Naive thymus-derived CD4-positive, alpha-beta T cell (primary cell): ENCODE data around the gene PCDHGA1. TPM values are rescaled to one million over a fixed set of nuclear protein-coding genes. Genes with fewer than 3 reads are reported as not detected.
A peak's percentile ranks its signal among the peaks of the same experiment; 100 is the strongest.

ENCODE experiments used
- ATAC-seq: fragments of 150-1000 bp; cut with Tn5 transposase; 2 replicates; pipeline ENCODE4 v1.10.0; 2021; ENCODE audit warnings: mild to moderate bottlenecking, moderate library complexity
- CTCF ChIA-PET: fragments of 350-600 bp; sonication (Branson Sonifier 250); formaldehyde crosslinking; loops from one replicate; lab custom pipeline; 2021; ENCODE audit warnings: antibody characterized with exemption; lab: Charles Lee
- POLR2A ChIA-PET: fragments of 350-600 bp; sonication (Branson Sonifier 250); formaldehyde crosslinking; loops from one replicate; lab custom pipeline; 2021; ENCODE audit warnings: antibody characterized with exemption, inconsistent platforms; lab: Charles Lee
- DNase-seq, 9 donors: peaks; one replicate each; pipeline versions ENCODE4 v3.0.0 to v3.0.0-alpha.2; 2020 to 2022; ENCODE audit warnings: mixed read lengths in 1 of 9
- H3K27ac ChIP-seq: one replicate; pipeline ENCODE4 v1.7.0; 2013; ENCODE audit warnings: mild to moderate bottlenecking, low read depth, low read length, moderate library complexity
- H3K27me3 ChIP-seq, 2 donors: one replicate each; pipeline ENCODE4 v1.7.0; 2013; ENCODE audit warnings: low read length in 2 of 2, mild to moderate bottlenecking in 2 of 2, moderate library complexity in 2 of 2; ENCODE audit not compliant: control insufficient read depth in 2 of 2, insufficient read depth in 2 of 2
- H3K36me3 ChIP-seq, 3 experiments: 1 replicate in 2 of 3; 2 replicates in 1 of 3; pipeline ENCODE4 v1.7.0; 2013; ENCODE audit warnings: low read length in 3 of 3, mild to moderate bottlenecking in 3 of 3, moderate library complexity in 1 of 3; ENCODE audit not compliant: insufficient read depth in 3 of 3, control insufficient read depth in 2 of 3
- H3K4me1 ChIP-seq, 2 donors: one replicate each; pipeline ENCODE4 v1.7.0; 2013; ENCODE audit warnings: low read length in 2 of 2, mild to moderate bottlenecking in 2 of 2, moderate library complexity in 1 of 2; ENCODE audit not compliant: control insufficient read depth in 2 of 2, insufficient read depth in 2 of 2
- H3K4me3 ChIP-seq: 2 replicates; pipeline ENCODE4 v1.7.0; 2013; ENCODE audit warnings: mild to moderate bottlenecking, low read length
- H3K9me3 ChIP-seq, 3 experiments: 1 replicate in 2 of 3; 2 replicates in 1 of 3; pipeline ENCODE4 v1.7.0; 2013; ENCODE audit warnings: low read length in 3 of 3; ENCODE audit not compliant: control insufficient read depth in 2 of 3
- H3K27ac Mint-ChIP-seq, 9 donors: one replicate each; pipeline ENCODE4 v1.8.0; 2020 to 2022; ENCODE audit warnings: mixed read lengths in 9 of 9, mild to moderate bottlenecking in 8 of 9, moderate library complexity in 5 of 9, inconsistent platforms in 2 of 9
- H3K27me3 Mint-ChIP-seq, 5 donors: one replicate each; pipeline ENCODE4 v1.8.0; 2021 to 2022; ENCODE audit warnings: mixed read lengths in 5 of 5, mild to moderate bottlenecking in 1 of 5
- H3K36me3 Mint-ChIP-seq, 5 donors: one replicate each; pipeline ENCODE4 v1.8.0; 2020 to 2022; ENCODE audit warnings: mixed read lengths in 5 of 5, mild to moderate bottlenecking in 3 of 5, inconsistent platforms in 1 of 5
- H3K4me1 Mint-ChIP-seq, 7 donors: one replicate each; pipeline ENCODE4 v1.8.0; 2020 to 2022; ENCODE audit warnings: mixed read lengths in 7 of 7, mild to moderate bottlenecking in 3 of 7, inconsistent platforms in 1 of 7
- H3K4me3 Mint-ChIP-seq, 10 donors: one replicate each; pipeline ENCODE4 v1.8.0; 2020 to 2022; ENCODE audit warnings: mild to moderate bottlenecking in 10 of 10, mixed read lengths in 10 of 10, moderate library complexity in 6 of 10, inconsistent platforms in 2 of 10
- H3K9me3 Mint-ChIP-seq, 11 donors: one replicate each; pipeline ENCODE4 v1.8.0; 2020 to 2022; ENCODE audit warnings: mixed read lengths in 11 of 11, mild to moderate bottlenecking in 4 of 11, inconsistent platforms in 1 of 11, moderate library complexity in 1 of 11
- intact Hi-C, 2 donors: fragments of 100-400 bp; cut with micrococcal nuclease; formaldehyde crosslinking; loops; one replicate each; pipeline ENCODE4 v1.15.1; 2023
- polyA plus RNA-seq, 2 donors: library from polyadenylated mRNA; unstranded; fragments of 300-500 nt; fragmentation: Illumina TruSeq; gene quantifications; one replicate each; pipeline ENCODE4 v1.2.3, GENCODE V29; 2021
- total RNA-seq, 6 experiments: library from RNA in 5 of 6; stranded (reverse) in 5 of 6; gene quantifications; 1 replicate in 5 of 6; 2 replicates in 1 of 6; pipeline ENCODE4 v1.2.3 and lab custom pipeline; 2021 to 2026

The PCDHGA1 gene
- total and polyA plus RNA-seq, 7 experiments from 2014 or later = 0.08 to 0.54 (median 0.17) TPM; not detected in 2

DNA sequence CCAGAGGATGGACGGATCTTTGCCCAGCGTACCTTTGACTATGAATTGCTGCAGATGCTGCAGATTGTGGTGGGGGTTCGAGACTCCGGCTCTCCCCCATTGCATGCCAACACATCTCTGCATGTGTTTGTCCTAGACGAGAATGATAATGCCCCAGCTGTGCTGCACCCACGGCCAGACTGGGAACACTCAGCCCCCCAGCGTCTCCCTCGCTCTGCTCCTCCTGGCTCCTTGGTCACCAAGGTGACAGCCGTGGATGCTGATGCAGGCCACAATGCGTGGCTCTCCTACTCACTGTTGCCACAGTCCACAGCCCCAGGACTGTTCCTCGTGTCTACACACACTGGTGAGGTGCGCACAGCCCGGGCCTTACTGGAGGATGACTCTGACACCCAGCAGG, 160.5 kb downstream of the PCDHGA1 start:
- Histone ChIP-seq H3K27ac (no peak overlapping the region), H3K27me3 (peaks cover 0 to 6% of the 10 kb centered on the region in 2 donors), H3K4me1 (no peaks in the 10 kb centered on the region), H3K4me3 (no peak overlapping the region), H3K36me3 (no peaks in the 10 kb centered on the region), H3K9me3 (no peaks in the 10 kb centered on the region)
- H3K9me3 Mint-ChIP-seq = peaks cover 0 to 11% (median 0%) of the 10 kb centered on the region in 11 donors
- intact Hi-C loops = no loop called here
- DNase-seq = no peak
- CTCF ChIA-PET = no interaction called here
- H3K36me3 Mint-ChIP-seq = peaks cover 0 to 14% (median 4%) of the 10 kb centered on the region in 5 donors
- peaks cover 62 to 88% (median 71%) of the 10 kb centered on the region in 5 donors for H3K27me3 Mint-ChIP-seq
- ATAC-seq = no peak
- H3K4me1 Mint-ChIP-seq = peaks cover 0 to 28% (median 15%) of the 10 kb centered on the region in 7 donors
- H3K27ac Mint-ChIP-seq = no peak overlapping the region
- POLR2A ChIA-PET = no interaction called here
- peak overlapping the region in 5 of 10 donors; percentile 3 to 45 (median 35) for H3K4me3 Mint-ChIP-seq

DNA sequence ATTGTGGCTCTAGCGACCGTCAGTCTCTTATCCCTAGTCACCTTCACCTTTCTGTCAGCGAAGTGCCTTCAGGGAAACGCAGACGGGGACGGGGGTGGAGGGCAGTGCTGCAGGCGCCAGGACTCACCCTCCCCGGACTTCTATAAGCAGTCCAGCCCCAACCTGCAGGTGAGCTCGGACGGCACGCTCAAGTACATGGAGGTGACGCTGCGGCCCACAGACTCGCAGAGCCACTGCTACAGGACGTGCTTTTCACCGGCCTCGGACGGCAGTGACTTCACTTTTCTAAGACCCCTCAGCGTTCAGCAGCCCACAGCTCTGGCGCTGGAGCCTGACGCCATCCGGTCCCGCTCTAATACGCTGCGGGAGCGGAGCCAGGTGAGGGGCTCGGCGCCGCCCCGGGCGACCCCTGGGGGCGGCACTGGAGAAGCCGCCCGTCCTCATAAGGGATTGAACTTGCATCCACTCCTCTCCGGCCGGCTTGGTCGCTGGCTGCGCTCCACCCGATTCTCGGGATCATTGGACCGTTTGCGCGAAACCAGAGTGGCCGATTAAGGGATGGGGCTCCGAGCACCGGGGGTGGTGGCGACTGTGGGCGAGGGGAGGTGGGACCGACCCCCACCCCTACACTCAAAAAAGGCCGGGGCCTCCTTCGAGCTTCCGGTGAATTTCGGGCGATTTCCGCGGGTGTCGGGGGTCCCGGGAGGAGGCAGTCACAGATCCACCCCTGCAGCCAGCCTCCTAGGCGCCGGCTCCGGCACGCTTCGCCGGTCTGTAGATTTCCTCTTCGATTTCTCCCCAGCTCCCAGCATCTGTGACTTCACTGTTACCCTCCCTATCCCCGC, 161.2 kb downstream of the PCDHGA1 start:
- Mint-ChIP-seq H3K36me3 (peaks cover 0 to 14% (median 4%) of the 10 kb centered on the region in 5 donors), H3K4me1 (peaks cover 1 to 25% (median 12%) of the 10 kb centered on the region in 7 donors), H3K27me3 (peaks cover 64 to 88% (median 69%) of the 10 kb centered on the region in 5 donors), H3K27ac (peak overlapping the region in 3 of 9 donors; percentile 16 to 66 (median 41)), H3K9me3 (peaks cover 0 to 7% (median 0%) of the 10 kb centered on the region in 11 donors), H3K4me3 (peak overlapping the region; percentile 54 to 81 (median 76))
- Histone ChIP-seq H3K4me1 (no peaks in the 10 kb centered on the region), H3K4me3 (peak overlapping the region; percentile 20), H3K36me3 (no peaks in the 10 kb centered on the region), H3K9me3 (no peaks in the 10 kb centered on the region), H3K27me3 (peaks cover 0 to 5% of the 10 kb centered on the region in 2 donors), H3K27ac (no peak overlapping the region)
- intact Hi-C loops = no loop called here
- ATAC-seq = no peak
- POLR2A ChIA-PET = no interaction called here
- no peak for DNase-seq
- CTCF ChIA-PET = no interaction called here

DNA sequence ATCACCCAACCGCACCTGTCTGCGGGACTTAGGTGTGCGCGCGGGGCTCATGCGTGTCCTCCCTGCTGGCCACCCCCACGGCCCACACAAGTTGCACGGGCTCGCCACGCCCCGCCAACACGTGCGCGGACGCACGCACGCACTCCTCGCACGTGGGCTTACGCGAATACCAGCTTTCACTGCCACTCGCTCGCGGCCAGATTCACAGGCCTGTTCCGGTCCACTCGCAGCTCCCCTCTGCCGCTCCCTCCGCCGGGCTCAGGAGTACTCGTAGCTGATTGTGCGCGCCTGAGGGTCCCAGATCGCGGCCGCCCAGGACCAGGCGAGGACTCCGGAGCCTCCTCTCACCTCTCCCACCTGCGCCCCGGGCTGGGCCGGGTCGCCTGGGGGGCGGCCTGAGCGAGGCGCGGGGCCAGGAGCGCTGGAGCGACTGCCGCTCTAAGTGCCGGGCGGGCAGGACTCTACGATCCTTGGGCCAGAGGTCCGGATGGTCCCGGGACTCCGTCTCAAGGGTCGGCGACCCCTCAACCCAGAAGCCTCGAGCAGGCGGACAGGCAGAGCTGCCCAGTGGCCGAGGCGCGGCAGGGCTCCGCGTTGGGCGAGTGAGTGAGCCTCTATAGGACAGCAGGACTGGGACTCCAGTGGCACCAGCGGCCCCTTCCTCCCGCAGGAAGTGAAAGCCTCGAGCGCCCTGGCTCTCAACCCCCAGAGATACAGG, 162.0 kb downstream of the PCDHGA1 start:
- H3K9me3 ChIP-seq = no peaks in the 10 kb centered on the region
- POLR2A ChIA-PET = no interaction called here
- peak overlapping the region in 3 of 9 donors; percentile 16 to 66 (median 41) for H3K27ac Mint-ChIP-seq
- H3K36me3 ChIP-seq = no peaks in the 10 kb centered on the region
- peaks cover 59 to 87% (median 63%) of the 10 kb centered on the region in 5 donors for H3K27me3 Mint-ChIP-seq
- peaks cover 0 to 10% (median 4%) of the 10 kb centered on the region in 5 donors for H3K36me3 Mint-ChIP-seq
- peak; percentile 55 for ATAC-seq
- peaks cover 1 to 24% (median 11%) of the 10 kb centered on the region in 7 donors for H3K4me1 Mint-ChIP-seq
- CTCF ChIA-PET = interaction anchor here (0.5 kb wide), 1 partner anchor 26 kb away, joined by 3 read pairs; no protein-coding TSS in a partner anchor
- no peak overlapping the region for H3K27ac ChIP-seq
- H3K4me1 ChIP-seq = no peaks in the 10 kb centered on the region
- peak overlapping the region; percentile 20 for H3K4me3 ChIP-seq
- intact Hi-C loops = no loop called here
- peaks cover 0 to 3% of the 10 kb centered on the region in 2 donors for H3K27me3 ChIP-seq
- H3K9me3 Mint-ChIP-seq = peaks cover 0 to 5% (median 0%) of the 10 kb centered on the region in 11 donors
- peak overlapping the region; percentile 29 to 81 (median 76) for H3K4me3 Mint-ChIP-seq
- no peak for DNase-seq

DNA sequence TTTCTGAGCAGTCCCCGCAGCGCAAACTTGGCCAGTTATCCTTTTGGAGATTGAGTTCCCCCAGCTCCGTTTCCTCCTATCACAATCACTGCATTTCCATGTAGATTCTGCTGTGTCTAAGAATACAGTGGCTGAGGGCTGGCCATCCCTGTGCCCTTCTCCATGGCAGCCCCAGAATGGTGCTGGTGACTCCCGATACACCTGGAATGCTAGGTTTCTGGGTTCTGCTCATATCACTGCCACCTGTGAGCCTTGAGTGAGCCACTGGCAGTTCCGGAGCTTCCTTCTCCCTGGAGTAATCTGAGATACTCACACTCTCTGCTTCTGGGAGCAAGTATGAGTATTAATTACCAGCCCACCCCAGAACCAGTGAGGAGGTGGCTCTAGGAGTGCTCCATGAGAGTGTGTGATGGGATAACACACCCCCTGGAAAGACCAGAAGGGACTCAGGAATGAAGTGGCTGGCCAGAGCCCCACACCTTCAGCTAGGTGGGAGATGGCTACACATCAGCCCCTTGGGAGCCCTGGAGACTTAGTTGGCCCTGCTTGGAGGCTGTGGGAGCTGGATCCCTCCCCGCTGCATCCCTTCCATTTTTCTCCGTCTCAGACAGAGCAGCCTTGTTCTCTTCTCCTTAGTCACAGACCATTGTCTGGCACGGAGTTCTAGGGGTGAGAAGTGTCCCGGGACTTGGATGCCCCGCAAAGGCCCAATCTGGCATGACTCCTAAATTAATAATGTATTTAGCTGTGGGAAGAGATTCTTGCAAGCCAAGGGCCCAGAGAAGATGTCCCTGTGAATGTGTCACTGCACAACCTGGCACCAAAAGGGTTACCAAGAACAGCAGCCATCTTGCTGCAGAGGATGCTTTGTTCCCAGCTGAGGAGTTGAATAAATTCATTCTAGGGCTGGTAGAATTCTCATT, 163.4 kb downstream of the PCDHGA1 start:
- H3K36me3 ChIP-seq = no peaks in the 10 kb centered on the region
- Mint-ChIP-seq H3K4me1 (peaks cover 1 to 24% (median 11%) of the 10 kb centered on the region in 7 donors), H3K9me3 (peaks cover 0 to 5% (median 0%) of the 10 kb centered on the region in 11 donors), H3K27me3 (peaks cover 56 to 83% (median 60%) of the 10 kb centered on the region in 5 donors), H3K36me3 (peaks cover 0 to 5% (median 4%) of the 10 kb centered on the region in 5 donors), H3K4me3 (peak overlapping the region in 4 of 10 donors; percentile 14 to 81 (median 64)), H3K27ac (no peak overlapping the region)
- POLR2A ChIA-PET = interaction anchor here (0.5 kb wide), 1 partner anchor 10 kb away, joined by 3 read pairs; no protein-coding TSS in a partner anchor
- intact Hi-C loops = no loop called here
- H3K4me1 ChIP-seq = no peaks in the 10 kb centered on the region
- no peak overlapping the region for H3K4me3 ChIP-seq
- no peaks in the 10 kb centered on the region for H3K9me3 ChIP-seq
- peaks cover 0 to 3% of the 10 kb centered on the region in 2 donors for H3K27me3 ChIP-seq
- DNase-seq = no peak
- CTCF ChIA-PET = no interaction called here
- ATAC-seq = no peak
- H3K27ac ChIP-seq = no peak overlapping the region

DNA sequence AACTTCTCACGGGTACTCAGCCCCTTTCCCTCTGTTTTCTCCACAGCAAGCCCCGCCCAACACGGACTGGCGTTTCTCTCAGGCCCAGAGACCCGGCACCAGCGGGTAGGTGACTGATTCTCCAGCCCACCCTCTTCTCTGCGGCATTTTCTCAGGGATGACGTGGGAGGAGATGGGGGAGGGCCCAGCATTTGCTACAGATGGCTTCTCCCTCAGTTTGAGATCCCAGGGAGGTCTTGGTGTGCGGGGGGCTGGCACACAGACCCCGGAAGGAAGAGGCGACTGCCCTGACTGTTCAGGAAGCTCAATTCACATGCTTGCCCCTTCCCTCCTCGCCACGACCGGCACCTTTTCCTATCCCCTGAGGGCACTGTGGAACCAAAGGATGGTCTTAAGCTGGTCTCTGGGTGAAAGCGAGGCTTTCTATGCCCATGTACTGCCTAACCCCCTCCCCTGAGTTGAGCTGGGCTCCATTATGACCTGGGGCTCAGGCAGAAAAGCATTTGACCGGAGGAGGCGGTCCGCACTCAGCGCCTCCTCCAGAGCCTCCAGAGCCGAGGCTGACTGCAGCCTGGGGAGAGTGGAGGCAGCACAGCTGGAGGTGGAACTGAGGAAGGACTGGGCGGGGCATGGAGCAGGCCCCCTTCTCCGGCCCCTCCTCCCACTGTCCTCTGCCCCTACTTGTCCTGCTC, 164.6 kb downstream of the PCDHGA1 start:
- Histone ChIP-seq H3K36me3 (no peaks in the 10 kb centered on the region), H3K27ac (no peak overlapping the region), H3K4me3 (no peak overlapping the region), H3K4me1 (no peaks in the 10 kb centered on the region), H3K9me3 (no peaks in the 10 kb centered on the region), H3K27me3 (peaks cover 0 to 3% of the 10 kb centered on the region in 2 donors)
- Mint-ChIP-seq H3K4me1 (peaks cover 1 to 24% (median 11%) of the 10 kb centered on the region in 7 donors), H3K36me3 (peaks cover 0 to 5% (median 4%) of the 10 kb centered on the region in 5 donors), H3K27ac (no peak overlapping the region), H3K4me3 (no peak overlapping the region), H3K27me3 (peaks cover 47 to 77% (median 51%) of the 10 kb centered on the region in 5 donors), H3K9me3 (peaks cover 0 to 5% (median 0%) of the 10 kb centered on the region in 11 donors)
- ATAC-seq (no peak), DNase-seq (no peak)
- intact Hi-C loops = no loop called here
- CTCF ChIA-PET = no interaction called here
- POLR2A ChIA-PET = no interaction called here
